Smooth muscle cell (in vitro differentiated cells): ENCODE data around the gene FSTL5. TPM values are rescaled to one million over a fixed set of nuclear protein-coding genes. Genes with fewer than 3 reads are reported as not detected.

Source experiments
- DNase-seq: peaks from one replicate; lab custom pipeline; 2025; ENCODE audit not compliant: unreplicated experiment; lab: John Stamatoyannopoulos, UW
- H2AFZ ChIP-seq: fragments of 200-600 bp; sonication (generic); 2 replicates; pipeline ENCODE4 v1.6.0; 2016; ENCODE audit warnings: antibody characterized with exemption, low read depth, mild to moderate bottlenecking
- H3F3A ChIP-seq: fragments of 200-600 bp; sonication (generic); 2 replicates; pipeline ENCODE4 v1.6.0; 2017; ENCODE audit warnings: antibody characterized with exemption, low read depth
- H3K27ac ChIP-seq: fragments of 200-600 bp; sonication (generic); 2 replicates; pipeline ENCODE4 v1.5.1; 2016; ENCODE audit warnings: low read depth, mild to moderate bottlenecking
- H3K27me3 ChIP-seq: fragments of 200-600 bp; sonication (generic); 2 replicates; pipeline ENCODE4 v1.6.1; 2016; ENCODE audit warnings: low read depth, mild to moderate bottlenecking
- H3K36me3 ChIP-seq: fragments of 200-600 bp; sonication (generic); 2 replicates; pipeline ENCODE4 v1.5.1; 2016; ENCODE audit warnings: low read depth
- H3K4me1 ChIP-seq: fragments of 200-600 bp; sonication (generic); 2 replicates; pipeline ENCODE4 v1.5.1; 2016; ENCODE audit warnings: low read depth
- H3K4me2 ChIP-seq: fragments of 200-600 bp; sonication (generic); 2 replicates; pipeline ENCODE4 v1.6.0; 2016; ENCODE audit warnings: mild to moderate bottlenecking
- H3K4me3 ChIP-seq: fragments of 200-600 bp; sonication (generic); 2 replicates; pipeline ENCODE4 v1.5.1; 2016; ENCODE audit warnings: mild to moderate bottlenecking
- H3K79me2 ChIP-seq: fragments of 200-600 bp; sonication (generic); 2 replicates; pipeline ENCODE4 v1.6.0; 2016; ENCODE audit warnings: low read depth, mild to moderate bottlenecking
- H3K9ac ChIP-seq: fragments of 200-600 bp; sonication (generic); 2 replicates; pipeline ENCODE4 v1.6.0; 2016; ENCODE audit warnings: low read depth
- H3K9me3 ChIP-seq: fragments of 200-600 bp; sonication (generic); replicated peaks from 2 replicates; pipeline ENCODE4 v1.5.1; 2016; ENCODE audit warnings: low read depth
- H4K20me1 ChIP-seq: fragments of 200-600 bp; sonication (generic); 2 replicates; pipeline ENCODE4 v1.6.0; 2016; ENCODE audit warnings: low read depth
- WGBS: methylation state at CpG from one replicate; pipeline ENCODE4 v1.1.7; 2016; ENCODE audit warnings: low lambda C conversion rate; 5-methylcytosine and 5-hydroxymethylcytosine counted together
- polyA plus RNA-seq: library from polyadenylated mRNA; unstranded; fragments of >200 nt; fragmentation: Nextera tagmentation; extraction: Ambion mirVana; gene quantifications from 2 replicates; pipeline ENCODE4 v1.2.1, GENCODE V29; 2016
- total RNA-seq: library from RNA; depleted of rRNA; stranded (reverse); fragments of >200 nt; gene quantifications from 2 replicates; pipeline ENCODE4 v1.2.3, GENCODE V29; 2014
- TF ChIP-seq, protein P1 (sequence below): fragments of 200-600 bp; sonication (generic); IDR thresholded peaks from 2 replicates; pipeline ENCODE4 v1.5.1; 2017; ENCODE audit warnings: borderline replicate concordance, mild to moderate bottlenecking, antibody characterized with exemption; ENCODE audit not compliant: insufficient read depth, poor library complexity, severe bottlenecking

Gene FSTL5
- total and polyA plus RNA-seq, 2 experiments from 2014 or later, result 0.04 TPM; not detected in 1

DNA sequence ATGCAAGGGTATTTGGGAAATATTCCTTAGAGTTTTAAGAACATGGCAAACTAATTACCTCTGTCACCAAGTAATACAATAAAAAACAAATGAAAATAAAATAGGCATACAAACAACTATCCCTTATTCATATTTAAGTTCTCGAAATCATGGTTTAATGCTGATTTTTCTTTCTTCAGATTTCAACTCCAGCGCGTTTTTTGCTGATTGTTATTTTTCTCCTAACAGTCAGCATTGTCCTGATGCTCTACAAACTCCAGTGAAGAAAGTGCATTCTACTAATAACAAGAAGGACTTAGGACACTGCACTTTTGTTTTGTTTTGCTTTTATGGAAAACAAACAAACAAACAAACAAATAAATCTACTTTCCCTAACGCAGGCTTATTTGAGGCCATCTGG, 282.4 kb downstream of the FSTL5 start:
- Histone ChIP-seq H3K4me3 (no peak overlapping the region), H3K27ac (no peak overlapping the region), H3K4me2 (no peak overlapping the region), H3K36me3 (no peaks in the 10 kb centered on the region), H3K9me3 (no peaks in the 10 kb centered on the region), H3K9ac (no peak overlapping the region), H3K4me1 (peaks cover 5% of the 10 kb centered on the region), H4K20me1 (no peaks in the 10 kb centered on the region), H2AFZ (no peak overlapping the region), H3K79me2 (no peaks in the 10 kb centered on the region), H3K27me3 (no peaks in the 10 kb centered on the region), H3F3A (no peaks in the 10 kb centered on the region)
- 92% methylated on average over 4 of the region's 4 CpGs for WGBS
- TF ChIP-seq, protein P1, sequence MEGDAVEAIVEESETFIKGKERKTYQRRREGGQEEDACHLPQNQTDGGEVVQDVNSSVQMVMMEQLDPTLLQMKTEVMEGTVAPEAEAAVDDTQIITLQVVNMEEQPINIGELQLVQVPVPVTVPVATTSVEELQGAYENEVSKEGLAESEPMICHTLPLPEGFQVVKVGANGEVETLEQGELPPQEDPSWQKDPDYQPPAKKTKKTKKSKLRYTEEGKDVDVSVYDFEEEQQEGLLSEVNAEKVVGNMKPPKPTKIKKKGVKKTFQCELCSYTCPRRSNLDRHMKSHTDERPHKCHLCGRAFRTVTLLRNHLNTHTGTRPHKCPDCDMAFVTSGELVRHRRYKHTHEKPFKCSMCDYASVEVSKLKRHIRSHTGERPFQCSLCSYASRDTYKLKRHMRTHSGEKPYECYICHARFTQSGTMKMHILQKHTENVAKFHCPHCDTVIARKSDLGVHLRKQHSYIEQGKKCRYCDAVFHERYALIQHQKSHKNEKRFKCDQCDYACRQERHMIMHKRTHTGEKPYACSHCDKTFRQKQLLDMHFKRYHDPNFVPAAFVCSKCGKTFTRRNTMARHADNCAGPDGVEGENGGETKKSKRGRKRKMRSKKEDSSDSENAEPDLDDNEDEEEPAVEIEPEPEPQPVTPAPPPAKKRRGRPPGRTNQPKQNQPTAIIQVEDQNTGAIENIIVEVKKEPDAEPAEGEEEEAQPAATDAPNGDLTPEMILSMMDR, result no peak
- no peak for DNase-seq

DNA sequence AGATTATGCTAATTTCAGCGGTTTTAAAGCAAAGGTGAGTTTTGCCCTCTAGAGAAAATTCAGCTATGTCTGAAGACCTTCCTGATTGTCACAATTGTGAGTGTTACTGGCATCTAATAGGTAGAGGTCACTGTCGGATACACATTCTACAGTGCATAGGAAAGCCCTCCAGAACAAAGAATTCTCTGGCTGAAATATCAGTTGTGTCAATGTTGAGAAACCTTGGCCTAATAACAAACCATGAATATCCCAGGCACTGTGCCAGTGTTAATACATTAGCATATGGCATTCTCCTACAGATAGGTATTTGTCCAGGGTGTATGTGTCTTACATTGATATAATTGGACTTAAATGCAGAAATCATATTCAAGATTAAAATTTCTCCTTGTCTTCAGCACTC, 294.3 kb downstream of the FSTL5 start:
- Histone ChIP-seq H3K36me3 (no peaks in the 10 kb centered on the region), H2AFZ (no peak overlapping the region), H3K9ac (no peak overlapping the region), H3K4me3 (no peak overlapping the region), H3K27ac (no peak overlapping the region), H3K79me2 (no peaks in the 10 kb centered on the region), H3K9me3 (no peaks in the 10 kb centered on the region), H4K20me1 (no peaks in the 10 kb centered on the region), H3K4me2 (no peak overlapping the region), H3F3A (no peaks in the 10 kb centered on the region), H3K27me3 (no peaks in the 10 kb centered on the region), H3K4me1 (no peaks in the 10 kb centered on the region)
- whole genome bisulfite sequencing, result 85% methylated on average over 2 of the region's 2 CpGs
- TF ChIP-seq, protein P1, result no peak
- DNase-seq, result no peak

DNA sequence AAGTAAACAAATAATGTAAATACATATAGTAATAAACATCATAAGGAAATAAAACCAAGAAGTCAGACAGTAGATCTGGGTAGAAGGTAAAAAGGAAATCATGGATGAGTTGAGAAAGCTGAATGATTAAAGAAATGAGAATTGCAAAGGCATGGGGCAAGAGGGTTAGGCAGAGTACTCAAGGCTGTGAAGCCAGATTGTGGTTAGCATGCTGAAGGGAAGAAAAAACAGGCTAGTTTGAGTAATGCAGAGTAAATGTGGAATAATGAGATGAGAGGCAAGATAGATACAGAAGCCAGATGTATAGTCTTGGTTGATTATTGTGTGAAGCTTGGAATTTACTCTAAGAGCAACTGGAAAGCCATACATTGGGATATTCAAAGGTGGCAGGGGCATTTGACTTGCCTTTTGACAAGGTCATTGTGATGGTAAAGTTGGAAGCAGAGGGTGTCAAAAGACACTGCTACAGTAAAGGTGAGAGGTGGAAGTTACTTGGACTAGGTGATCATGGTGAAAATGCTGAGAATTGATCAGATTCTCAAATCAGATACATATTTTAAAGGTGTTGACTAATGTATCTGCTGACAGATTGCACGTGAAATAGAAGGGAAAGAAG, 307.0 kb downstream of the FSTL5 start:
- H3K79me2 ChIP-seq, result no peaks in the 10 kb centered on the region
- no peak for DNase-seq
- TF ChIP-seq, protein P1, result no peak
- H3K9me3 ChIP-seq, result no peaks in the 10 kb centered on the region
- no peak overlapping the region for H3K4me3 ChIP-seq
- no peaks in the 10 kb centered on the region for H3K27me3 ChIP-seq
- H2AFZ ChIP-seq, result no peak overlapping the region
- H3F3A ChIP-seq, result no peaks in the 10 kb centered on the region
- no peaks in the 10 kb centered on the region for H3K36me3 ChIP-seq
- H4K20me1 ChIP-seq, result no peaks in the 10 kb centered on the region
- 90% methylated on average over 1 of the region's 1 CpG for WGBS
- H3K4me2 ChIP-seq, result no peak overlapping the region
- H3K4me1 ChIP-seq, result no peaks in the 10 kb centered on the region
- no peak overlapping the region for H3K9ac ChIP-seq
- no peak overlapping the region for H3K27ac ChIP-seq

DNA sequence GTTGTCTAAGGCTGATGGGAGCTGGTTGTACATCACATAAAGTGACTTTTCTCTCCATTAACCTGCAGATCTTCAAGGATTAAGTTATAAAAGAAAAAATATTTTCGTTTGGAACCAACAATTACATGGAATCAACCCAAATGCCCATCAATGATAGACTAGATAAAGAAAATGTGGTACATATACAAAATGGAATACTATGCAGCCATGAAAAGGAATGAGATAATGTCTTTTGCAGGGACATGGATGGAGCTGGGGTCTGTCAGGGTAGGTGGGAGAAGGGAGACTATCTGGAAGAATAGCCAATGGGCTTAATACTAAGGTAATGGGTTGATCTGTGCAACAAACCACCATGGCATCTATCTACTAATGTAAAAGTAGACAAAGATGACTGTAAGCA, 313.2 kb downstream of the FSTL5 start:
- H3K4me2 ChIP-seq, result no peak overlapping the region
- no peaks in the 10 kb centered on the region for H3K27me3 ChIP-seq
- no peak overlapping the region for H3K27ac ChIP-seq
- H3K9ac ChIP-seq, result no peak overlapping the region
- H2AFZ ChIP-seq, result no peak overlapping the region
- no peaks in the 10 kb centered on the region for H3K36me3 ChIP-seq
- no peak overlapping the region for H3K4me3 ChIP-seq
- no peak for DNase-seq
- no peaks in the 10 kb centered on the region for H3K4me1 ChIP-seq
- TF ChIP-seq, protein P1, result no peak
- H3F3A ChIP-seq, result no peaks in the 10 kb centered on the region
- no peaks in the 10 kb centered on the region for H3K9me3 ChIP-seq
- H3K79me2 ChIP-seq, result no peaks in the 10 kb centered on the region
- no peaks in the 10 kb centered on the region for H4K20me1 ChIP-seq
- WGBS, result 46% methylated on average over 1 of the region's 1 CpG
